Measurements from ENCODE around the gene C6orf163. TPM values are rescaled to one million over a fixed set of nuclear protein-coding genes. Genes with fewer than 3 reads are reported as not detected.

The C6orf163 gene
- total and polyA plus RNA-seq, 2 of the 4 experiments (the other 2 are of a cell fraction) = 0.55 to 0.90 TPM

GRCh38 chr6:87341899-87342298 lies 2.7 kb upstream of the C6orf163 start:
- H3K27me3 ChIP-seq (ENCODE audit: control insufficient read depth, insufficient read depth, low read length) = no peaks in the 10 kb centered on the region
- no peak overlapping the region for H4K8ac ChIP-seq (ENCODE audit: low read depth in 2 of 2, low read length in 2 of 2)
- H3K9me1 ChIP-seq (ENCODE audit: insufficient read depth, low read length) = no peaks in the 10 kb centered on the region
- BruUV-seq (replicated peaks) = no TSS peak
- H3K56ac ChIP-seq (ENCODE audit: extremely low read depth, insufficient read depth, low read length) = no peak overlapping the region
- H3K36me3 ChIP-seq (ENCODE audit: control insufficient read depth, insufficient read depth, low read length) = no peaks in the 10 kb centered on the region
- ATAC-seq (ENCODE audit: low read depth) = no peak
- no peak overlapping the region for H3K4ac ChIP-seq (ENCODE audit: low read depth, low read length)
- H3K4me1 ChIP-seq (ENCODE audit: control insufficient read depth, insufficient read depth, low read length) = no peaks in the 10 kb centered on the region
- no peak overlapping the region for H2BK5ac ChIP-seq (ENCODE audit: low read depth, low read length, poor library complexity, severe bottlenecking)
- H3K27ac ChIP-seq (ENCODE audit: insufficient read depth, low read length) = no peak overlapping the region
- H2AK9ac ChIP-seq (replicated peaks; ENCODE audit: low read depth, low read length, poor library complexity) = no peak overlapping the region
- CTCF ChIA-PET = no interaction called here
- H4K5ac ChIP-seq (ENCODE audit: low read depth, low read length) = no peak overlapping the region
- no peak overlapping the region for H3K18ac ChIP-seq (ENCODE audit: low read depth, low read length)
- DNase-seq = no peak
- dilution Hi-C loops (cut with HindIII; ENCODE audit: low sequenced_read_pairs, unreplicated experiment) (no loop called here), in situ Hi-C loops (cut with MboI; ENCODE audit: low sequenced_read_pairs) (no loop called here), intact Hi-C loops (cut with micrococcal nuclease) (no loop called here)
- H2BK15ac ChIP-seq (ENCODE audit: low read depth, low read length) = no peak overlapping the region
- no peak overlapping the region for H2AK5ac ChIP-seq (ENCODE audit: low read depth, low read length)
- no peaks in the 10 kb centered on the region for H4K20me1 ChIP-seq (ENCODE audit: insufficient read depth, low read length)
- no peak overlapping the region for H3K23ac ChIP-seq (ENCODE audit: low read depth, low read length)
- H2AFZ ChIP-seq (replicated peaks; ENCODE audit: low read length, poor library complexity) = no peak overlapping the region
- no peak overlapping the region for H3K4me3 ChIP-seq (ENCODE audit: insufficient read depth, low read depth, low read length)
- no peak overlapping the region for H3K9ac ChIP-seq (ENCODE audit: low read depth, low read length)
- no peaks in the 10 kb centered on the region for H3K9me3 ChIP-seq (ENCODE audit: control insufficient read depth, insufficient read depth, low read length)
- no peak overlapping the region for H4K91ac ChIP-seq (ENCODE audit: insufficient read depth, low read depth, low read length)
- H3K4me2 ChIP-seq (ENCODE audit: low read depth, low read length) = no peak overlapping the region
- no peak for TF ChIP-seq BHLHE40 (IDR thresholded peaks at IDR 0.05; ENCODE audit: low read depth, low read length)
- no peak for TF ChIP-seq RFX5 (IDR thresholded peaks at IDR 0.05; ENCODE audit: low read depth, low read length)
- TF ChIP-seq NFE2L2 (IDR thresholded peaks at IDR 0.05; ENCODE audit: low read depth, low read length) = no peak
- no peak for TF ChIP-seq RCOR1 (IDR thresholded peaks at IDR 0.05; ENCODE audit: insufficient replicate concordance, low read length)
- TF ChIP-seq POLR2A (IDR thresholded peaks at IDR 0.05; ENCODE audit: low read depth, low read length) = no peak
- no peak for TF ChIP-seq RAD21 (IDR thresholded peaks at IDR 0.05; ENCODE audit: low read length)
- TF ChIP-seq ELK1 (IDR thresholded peaks at IDR 0.05; ENCODE audit: borderline replicate concordance, low read depth, low read length) = no peak
- no peak for TF ChIP-seq MAZ (IDR thresholded peaks at IDR 0.05; ENCODE audit: borderline replicate concordance, low read depth, low read length)
- no peak for TF ChIP-seq MXI1 (IDR thresholded peaks at IDR 0.05; ENCODE audit: borderline replicate concordance, low read depth, low read length)
- no peak for TF ChIP-seq FOS (IDR thresholded peaks at IDR 0.05; ENCODE audit: low read depth, low read length)
- H2BK120ac ChIP-seq (ENCODE audit: low read depth, low read length) = no peak overlapping the region
- POLR2A ChIA-PET (ENCODE audit: unreplicated experiment) = no interaction called here
- no peak overlapping the region for H2BK20ac ChIP-seq (ENCODE audit: low read depth, low read length)
- no CpG with 5 or more reads among the region's 1 CpG for WGBS, 2 experiments (ENCODE audit: extremely low coverage in 2 of 2, insufficient read length in 1 of 2)
- peaks cover 0 to 9% of the 10 kb centered on the region in 2 experiments; a peak in 1 of 4 replicates for H3K79me1 ChIP-seq (ENCODE audit: low read depth in 1 of 2, low read length in 2 of 2)
- H3K14ac ChIP-seq (replicated peaks; ENCODE audit: low read depth, low read length) = no peak overlapping the region

All from IMR-90 (cell line).